Thyroid gland (tissue), 4 donors: ENCODE results near the gene CEACAM6.

Experiments
- POLR2A ChIP-seq, 2 donors: fragments of 450-650 bp; IDR thresholded peaks; one replicate each; pipeline ENCODE4 v1.6.1; 2017; ENCODE audit warnings: antibody characterized with exemption in 2 of 2, mild to moderate bottlenecking in 2 of 2, moderate library complexity in 1 of 2
- TF ChIP-seq, protein P1 (sequence below), 6 experiments: fragments of 200-600 bp in 3 of 6; fragments of 450-650 bp in 3 of 6; sonication (generic) in 3 of 6; IDR thresholded peaks; one replicate each; pipeline ENCODE4 v1.5.1; 2016 to 2019; ENCODE audit warnings: antibody characterized with exemption in 6 of 6, mild to moderate bottlenecking in 2 of 6, inconsistent platforms in 1 of 6, moderate library complexity in 1 of 6

- TF ChIP-seq, protein P1, sequence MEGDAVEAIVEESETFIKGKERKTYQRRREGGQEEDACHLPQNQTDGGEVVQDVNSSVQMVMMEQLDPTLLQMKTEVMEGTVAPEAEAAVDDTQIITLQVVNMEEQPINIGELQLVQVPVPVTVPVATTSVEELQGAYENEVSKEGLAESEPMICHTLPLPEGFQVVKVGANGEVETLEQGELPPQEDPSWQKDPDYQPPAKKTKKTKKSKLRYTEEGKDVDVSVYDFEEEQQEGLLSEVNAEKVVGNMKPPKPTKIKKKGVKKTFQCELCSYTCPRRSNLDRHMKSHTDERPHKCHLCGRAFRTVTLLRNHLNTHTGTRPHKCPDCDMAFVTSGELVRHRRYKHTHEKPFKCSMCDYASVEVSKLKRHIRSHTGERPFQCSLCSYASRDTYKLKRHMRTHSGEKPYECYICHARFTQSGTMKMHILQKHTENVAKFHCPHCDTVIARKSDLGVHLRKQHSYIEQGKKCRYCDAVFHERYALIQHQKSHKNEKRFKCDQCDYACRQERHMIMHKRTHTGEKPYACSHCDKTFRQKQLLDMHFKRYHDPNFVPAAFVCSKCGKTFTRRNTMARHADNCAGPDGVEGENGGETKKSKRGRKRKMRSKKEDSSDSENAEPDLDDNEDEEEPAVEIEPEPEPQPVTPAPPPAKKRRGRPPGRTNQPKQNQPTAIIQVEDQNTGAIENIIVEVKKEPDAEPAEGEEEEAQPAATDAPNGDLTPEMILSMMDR (IDR thresholded peaks at IDR 0.05) = no peak
- no peak for TF ChIP-seq POLR2A (IDR thresholded peaks at IDR 0.05)
Observed at GRCh38 chr19:41804336-41804735, 49.0 kb downstream of the CEACAM6 start.
